ENCODE measurements around the gene MALRD1. TPM values are rescaled to one million over a fixed set of nuclear protein-coding genes. Genes with fewer than 3 reads are reported as not detected.

The MALRD1 gene
- total RNA-seq, 1 donor from 2014 or later, result 7.0 TPM

- Histone ChIP-seq H3K4me1 (no peaks in the 10 kb centered on the region), H3K4me3 (no peak overlapping the region), H3K27me3 (no peaks in the 10 kb centered on the region), H3K36me3 (no peaks in the 10 kb centered on the region), H3K9me3 (no peaks in the 10 kb centered on the region), H3K27ac (no peak overlapping the region)
- no peak for TF ChIP-seq CTCF (IDR thresholded peaks at IDR 0.05)
- DNase-seq (no peak), ATAC-seq (no peak)
- intact Hi-C loops (cut with DNase I), result no loop called here
Measured at GRCh38 chr10:19531324-19531723, 482.7 kb downstream of the MALRD1 start.

GRCh38 chr10:19532411-19532810 lies 483.8 kb downstream of the MALRD1 start:
- Histone ChIP-seq H3K4me3 (no peak overlapping the region), H3K9me3 (no peaks in the 10 kb centered on the region), H3K36me3 (no peaks in the 10 kb centered on the region), H3K27ac (no peak overlapping the region), H3K27me3 (no peaks in the 10 kb centered on the region), H3K4me1 (no peaks in the 10 kb centered on the region)
- TF ChIP-seq CTCF (IDR thresholded peaks at IDR 0.05), result no peak
- ATAC-seq, result no peak
- no peak for DNase-seq
- intact Hi-C loops (cut with DNase I), result no loop called here

GRCh38 chr10:19541299-19541698 lies 492.7 kb downstream of the MALRD1 start:
- no peak for DNase-seq
- intact Hi-C loops (cut with DNase I), result no loop called here
- no peaks in the 10 kb centered on the region for H3K36me3 ChIP-seq
- no peak overlapping the region for H3K27ac ChIP-seq
- ATAC-seq, result no peak
- H3K9me3 ChIP-seq, result no peaks in the 10 kb centered on the region
- no peaks in the 10 kb centered on the region for H3K27me3 ChIP-seq
- TF ChIP-seq CTCF (IDR thresholded peaks at IDR 0.05), result no peak
- H3K4me1 ChIP-seq, result no peaks in the 10 kb centered on the region
- no peak overlapping the region for H3K4me3 ChIP-seq

GRCh38 chr10:19546224-19546623 lies 497.6 kb downstream of the MALRD1 start:
- ATAC-seq (no peak), DNase-seq (no peak)
- Histone ChIP-seq H3K27ac (no peak overlapping the region), H3K9me3 (no peaks in the 10 kb centered on the region), H3K36me3 (no peaks in the 10 kb centered on the region), H3K4me1 (no peaks in the 10 kb centered on the region), H3K4me3 (no peak overlapping the region), H3K27me3 (no peaks in the 10 kb centered on the region)
- TF ChIP-seq CTCF (IDR thresholded peaks at IDR 0.05), result no peak
- intact Hi-C loops (cut with DNase I), result no loop called here

GRCh38 chr10:19549503-19549902 lies 500.9 kb downstream of the MALRD1 start:
- TF ChIP-seq CTCF (IDR thresholded peaks at IDR 0.05), result no peak
- no peaks in the 10 kb centered on the region for H3K9me3 ChIP-seq
- ATAC-seq (no peak), DNase-seq (no peak)
- H3K4me1 ChIP-seq, result no peaks in the 10 kb centered on the region
- intact Hi-C loops (cut with DNase I), result no loop called here
- H3K4me3 ChIP-seq, result no peak overlapping the region
- H3K27me3 ChIP-seq, result no peaks in the 10 kb centered on the region
- H3K36me3 ChIP-seq, result no peaks in the 10 kb centered on the region
- H3K27ac ChIP-seq, result no peak overlapping the region

- intact Hi-C loops (cut with DNase I), result no loop called here
- Histone ChIP-seq H3K9me3 (no peaks in the 10 kb centered on the region), H3K4me1 (no peaks in the 10 kb centered on the region), H3K4me3 (no peak overlapping the region), H3K36me3 (no peaks in the 10 kb centered on the region), H3K27ac (no peak overlapping the region), H3K27me3 (no peaks in the 10 kb centered on the region)
- TF ChIP-seq CTCF (IDR thresholded peaks at IDR 0.05), result no peak
- DNase-seq, result no peak
- ATAC-seq, result no peak
Measured at GRCh38 chr10:19556666-19557065, 508.1 kb downstream of the MALRD1 start.
